H1 (cell line): ENCODE results near the gene PKD2L2. TPM values are rescaled to one million over a fixed set of nuclear protein-coding genes. Genes with fewer than 3 reads are reported as not detected.

Source experiments
- CTCF ChIA-PET: fragments of 300-600 bp; sonication (Branson Sonifier 250); formaldehyde crosslinking; loops from one replicate; lab custom pipeline; 2021; ENCODE audit not compliant: partially characterized antibody; lab: Charles Lee
- POLR2A ChIA-PET: fragments of 300-600 bp; sonication (Branson Sonifier 250); formaldehyde crosslinking; loops from one replicate; lab custom pipeline; 2021; ENCODE audit warnings: inconsistent platforms; ENCODE audit not compliant: partially characterized antibody; lab: Charles Lee
- DNase-seq, 2 experiments: peaks; one replicate each; pipeline versions ENCODE4 v3.0.0 to v3.0.0-alpha.2; 2010 to 2022; ENCODE audit warnings: low spot score in 2 of 2, low read depth in 1 of 2, mixed read lengths in 1 of 2
- FAIRE-seq: peaks from 2 replicates; lab custom pipeline; 2011; peaks lifted over from hg19 to GRCh38; lab: Jason Lieb, UNC
- H2AFZ ChIP-seq: 2 replicates; pipeline ENCODE4 v1.8.1; 2012; ENCODE audit warnings: low read length, inconsistent platforms
- H2AK5ac ChIP-seq: 2 replicates; pipeline ENCODE4 v1.6.1; 2013; ENCODE audit warnings: low read depth, low read length
- H2BK120ac ChIP-seq: replicated peaks from 2 replicates; pipeline ENCODE3; 2013; ENCODE audit warnings: low read depth, low read length, inconsistent platforms
- H2BK12ac ChIP-seq: 2 replicates; pipeline ENCODE4 v1.6.1; 2013; ENCODE audit warnings: low read depth, low read length
- H2BK15ac ChIP-seq: 2 replicates; pipeline ENCODE4 v1.6.1; 2013; ENCODE audit warnings: low read length
- H2BK20ac ChIP-seq: 2 replicates; pipeline ENCODE4 v1.6.1; 2013; ENCODE audit warnings: low read length
- H2BK5ac ChIP-seq: 2 replicates; pipeline ENCODE4 v1.6.1; 2013; ENCODE audit warnings: low read depth, low read length
- H3K14ac ChIP-seq: 2 replicates; pipeline ENCODE4 v1.6.1; 2013; ENCODE audit warnings: inconsistent platforms; ENCODE audit not compliant: insufficient read length
- H3K18ac ChIP-seq: 2 replicates; pipeline ENCODE4 v1.6.1; 2013; ENCODE audit warnings: low read length; ENCODE audit errors: extremely low read depth
- H3K23ac ChIP-seq: 2 replicates; pipeline ENCODE4 v1.6.1; 2013; ENCODE audit warnings: inconsistent platforms; ENCODE audit not compliant: insufficient read length
- H3K23me2 ChIP-seq: 2 replicates; pipeline ENCODE4 v1.6.1; 2013; ENCODE audit warnings: low read depth, low read length
- H3K27ac ChIP-seq: 2 replicates; pipeline ENCODE4 v1.6.1; 2011; ENCODE audit warnings: low read depth, low read length, inconsistent platforms
- H3K27me3 ChIP-seq, 4 experiments: replicated peaks in 1 of 4; 1 replicate in 1 of 4; 2 replicates in 3 of 4; pipeline versions ENCODE4 v1.6.1 to v1.8.1; 2011 to 2013; ENCODE audit warnings: low read length in 3 of 4, mild to moderate bottlenecking in 3 of 4, inconsistent platforms in 2 of 4, mixed read lengths in 2 of 4, moderate library complexity in 1 of 4; ENCODE audit not compliant: control insufficient read depth in 3 of 4, insufficient read depth in 3 of 4; ENCODE audit errors: extremely low read depth in 1 of 4
- H3K36me3 ChIP-seq, 4 experiments: 2 replicates each; pipeline versions ENCODE4 v1.6.1 to v1.8.1; 2011 to 2013; ENCODE audit warnings: mild to moderate bottlenecking in 4 of 4, low read length in 3 of 4, moderate library complexity in 2 of 4, control low read depth in 1 of 4, inconsistent platforms in 1 of 4; ENCODE audit not compliant: insufficient read depth in 4 of 4, control insufficient read depth in 2 of 4
- H3K4ac ChIP-seq: replicated peaks from 2 replicates; pipeline ENCODE3; 2013; ENCODE audit warnings: low read length, low read depth, mixed read lengths, inconsistent platforms; ENCODE audit not compliant: insufficient read length
- H3K4me1 ChIP-seq, 4 experiments: replicated peaks in 1 of 4; 1 replicate in 1 of 4; 2 replicates in 3 of 4; pipeline versions ENCODE4 v1.6.1 to v1.8.1; 2011 to 2013; ENCODE audit warnings: low read length in 3 of 4, inconsistent platforms in 2 of 4, mixed read lengths in 1 of 4; ENCODE audit not compliant: insufficient read depth in 4 of 4, control insufficient read depth in 3 of 4
- H3K4me2 ChIP-seq, 2 experiments: 2 replicates each; pipeline versions ENCODE4 v1.6.1 to v1.8.1; 2011 to 2013; ENCODE audit warnings: low read depth in 2 of 2, low read length in 2 of 2, control low read depth in 1 of 2, inconsistent platforms in 1 of 2, mild to moderate bottlenecking in 1 of 2; ENCODE audit not compliant: insufficient read depth in 1 of 2
- H3K4me3 ChIP-seq, 4 experiments: fragments of 200-600, 300-600 bp in 1 of 4; sonication (generic), shearing (Covaris generic), sonication (Bioruptor Twin) in 1 of 4; 2 replicates each; pipeline versions ENCODE4 v1.5.1 to v1.8.1; 2011 to 2016; ENCODE audit warnings: low read length in 4 of 4, low read depth in 3 of 4, control low read depth in 2 of 4, inconsistent platforms in 2 of 4, mild to moderate bottlenecking in 2 of 4, mixed read lengths in 1 of 4, moderate library complexity in 1 of 4; ENCODE audit not compliant: insufficient read depth in 2 of 4; ENCODE audit errors: extremely low read depth in 1 of 4
- H3K56ac ChIP-seq: replicated peaks from 2 replicates; pipeline ENCODE3; 2013; ENCODE audit warnings: low read depth, mild to moderate bottlenecking, mixed read lengths, low read length, inconsistent platforms; ENCODE audit not compliant: insufficient read length
- H3K79me1 ChIP-seq: 2 replicates; pipeline ENCODE4 v1.6.1; 2013; ENCODE audit warnings: low read depth, low read length, control low read depth
- H3K79me2 ChIP-seq, 2 experiments: 2 replicates each; pipeline versions ENCODE4 v1.6.1 to v1.8.1; 2012 to 2013; ENCODE audit warnings: low read length in 2 of 2, mild to moderate bottlenecking in 2 of 2, inconsistent platforms in 1 of 2; ENCODE audit not compliant: insufficient read depth in 2 of 2, control insufficient read depth in 1 of 2
- H3K9ac ChIP-seq, 4 experiments: replicated peaks in 1 of 4; 1 replicate in 1 of 4; 2 replicates in 3 of 4; pipeline versions ENCODE4 v1.6.1 to v1.8.1; 2011 to 2013; ENCODE audit warnings: low read depth in 3 of 4, low read length in 3 of 4, control low read depth in 2 of 4, mild to moderate bottlenecking in 2 of 4, moderate library complexity in 2 of 4, inconsistent platforms in 1 of 4; ENCODE audit errors: extremely low read depth in 1 of 4
- H3K9me3 ChIP-seq, 2 experiments: 2 replicates each; pipeline versions ENCODE4 v1.6.1 to v1.8.1; 2012 to 2013; ENCODE audit warnings: mild to moderate bottlenecking in 2 of 2, moderate library complexity in 2 of 2, control low read depth in 1 of 2, inconsistent platforms in 1 of 2, low read depth in 1 of 2, low read length in 1 of 2, mixed read lengths in 1 of 2; ENCODE audit not compliant: insufficient read depth in 2 of 2
- H4K20me1 ChIP-seq, 2 experiments: replicated peaks in 1 of 2; 2 replicates each; pipeline versions ENCODE3 to v1.8.1; 2011 to 2013; ENCODE audit warnings: inconsistent platforms in 2 of 2, low read length in 2 of 2, mild to moderate bottlenecking in 1 of 2; ENCODE audit not compliant: insufficient read depth in 2 of 2, control insufficient read depth in 1 of 2
- H4K5ac ChIP-seq: 2 replicates; pipeline ENCODE4 v1.6.1; 2013; ENCODE audit warnings: low read length, low read depth, mixed read lengths, inconsistent platforms; ENCODE audit not compliant: insufficient read length
- H4K8ac ChIP-seq: 2 replicates; pipeline ENCODE4 v1.8.0; 2013; ENCODE audit warnings: mild to moderate bottlenecking, moderate library complexity, low read length, inconsistent platforms; ENCODE audit not compliant: insufficient read depth; ENCODE audit errors: extremely low read depth
- H4K91ac ChIP-seq: replicated peaks from 2 replicates; pipeline ENCODE3; 2013; ENCODE audit warnings: low read length, mixed read lengths, inconsistent platforms; ENCODE audit not compliant: insufficient read length
- CBX8 ChIP-seq: fragments of 300-800, 300-1000 bp; sonication (generic); IDR thresholded peaks from 2 replicates; pipeline ENCODE4 v1.7.1; 2016; ENCODE audit warnings: low read depth, low read length, borderline replicate concordance
- E2F6 ChIP-seq: IDR thresholded peaks from 2 replicates; pipeline ENCODE4 v1.6.1; 2012; ENCODE audit warnings: inconsistent platforms
- MAFK ChIP-seq: IDR thresholded peaks from 2 replicates; pipeline ENCODE4 v1.6.1; 2012; ENCODE audit warnings: low read depth, mild to moderate bottlenecking, improper control_type of control experiment, low read length
- NRF1 ChIP-seq: IDR thresholded peaks from 2 replicates; pipeline ENCODE4 v1.6.1; 2011; ENCODE audit warnings: mild to moderate bottlenecking, low read depth, low read length, improper control_type of control experiment
- POU5F1 ChIP-seq: IDR thresholded peaks from 2 replicates; pipeline ENCODE4 v1.6.1; 2011; ENCODE audit warnings: low read depth, mild to moderate bottlenecking, low read length, moderate library complexity
- RAD21 ChIP-seq, 2 experiments: IDR thresholded peaks in 1 of 2; conservative IDR thresholded peaks in 1 of 2; 2 replicates each; pipeline ENCODE4 v1.6.1; 2011; ENCODE audit warnings: low read depth in 2 of 2, low read length in 2 of 2, improper control_type of control experiment in 1 of 2, inconsistent platforms in 1 of 2, mild to moderate bottlenecking in 1 of 2, moderate library complexity in 1 of 2
- RFX5 ChIP-seq: IDR thresholded peaks from 2 replicates; pipeline ENCODE4 v1.6.1; 2011; ENCODE audit warnings: low read depth, low read length, improper control_type of control experiment, borderline replicate concordance
- RXRA ChIP-seq: IDR thresholded peaks from 2 replicates; pipeline ENCODE4 v1.6.1; 2011; ENCODE audit warnings: low read depth, mild to moderate bottlenecking, low read length, moderate library complexity; ENCODE audit not compliant: insufficient read depth
- SP2 ChIP-seq: IDR thresholded peaks from 2 replicates; pipeline ENCODE4 v1.6.1; 2012; ENCODE audit warnings: mild to moderate bottlenecking, low read length, inconsistent platforms
- USF2 ChIP-seq: IDR thresholded peaks from 2 replicates; pipeline ENCODE4 v1.6.1; 2011; ENCODE audit warnings: low read length, improper control_type of control experiment
- WGBS, 2 experiments: shearing (Covaris generic) in 1 of 2; methylation state at CpG; one replicate each; pipeline versions ENCODE4 v1.1.6 to v1.1.7; 2013 to 2015; ENCODE audit warnings: low lambda C conversion rate in 2 of 2, mixed read lengths in 2 of 2, inconsistent platforms in 1 of 2, low coverage in 1 of 2, missing lambda C conversion rate in 1 of 2; ENCODE audit not compliant: insufficient replicate concordance in 2 of 2, insufficient coverage in 1 of 2, insufficient read length in 1 of 2; ENCODE audit errors: extremely low coverage in 1 of 2, missing lambda C conversion rate in 1 of 2; 5-methylcytosine and 5-hydroxymethylcytosine counted together
- polyA plus RNA-seq, 7 experiments: library from polyadenylated mRNA; depleted of rRNA in 3 of 7; stranded (reverse) in 5 of 7; unstranded in 2 of 7; fragments of >200 nt in 5 of 7; fragments of 200-250 nt in 2 of 7; gene quantifications; 1 replicate in 5 of 7; 2 replicates in 1 of 7; 4 replicates in 1 of 7; pipeline versions ENCODE4 v1.2.1 to v1.2.3, GENCODE V29; 2011 to 2013; ENCODE audit warnings: missing spikeins in 2 of 7, mixed read lengths in 2 of 7
- total RNA-seq: library from RNA; stranded (reverse); fragmentation: NEBNext Ultra II Directional; extraction: Animal tissue kit (Norgen Biotek cat#: 25700); gene quantifications from 2 replicates; pipeline ENCODE4 v1.2.1, GENCODE V29; 2021

PKD2L2 gene
- total and polyA plus RNA-seq, 2 of the 8 experiments (the other 6 are each of a cell fraction or from before 2014, with no cell fraction given), result not detected

DNA sequence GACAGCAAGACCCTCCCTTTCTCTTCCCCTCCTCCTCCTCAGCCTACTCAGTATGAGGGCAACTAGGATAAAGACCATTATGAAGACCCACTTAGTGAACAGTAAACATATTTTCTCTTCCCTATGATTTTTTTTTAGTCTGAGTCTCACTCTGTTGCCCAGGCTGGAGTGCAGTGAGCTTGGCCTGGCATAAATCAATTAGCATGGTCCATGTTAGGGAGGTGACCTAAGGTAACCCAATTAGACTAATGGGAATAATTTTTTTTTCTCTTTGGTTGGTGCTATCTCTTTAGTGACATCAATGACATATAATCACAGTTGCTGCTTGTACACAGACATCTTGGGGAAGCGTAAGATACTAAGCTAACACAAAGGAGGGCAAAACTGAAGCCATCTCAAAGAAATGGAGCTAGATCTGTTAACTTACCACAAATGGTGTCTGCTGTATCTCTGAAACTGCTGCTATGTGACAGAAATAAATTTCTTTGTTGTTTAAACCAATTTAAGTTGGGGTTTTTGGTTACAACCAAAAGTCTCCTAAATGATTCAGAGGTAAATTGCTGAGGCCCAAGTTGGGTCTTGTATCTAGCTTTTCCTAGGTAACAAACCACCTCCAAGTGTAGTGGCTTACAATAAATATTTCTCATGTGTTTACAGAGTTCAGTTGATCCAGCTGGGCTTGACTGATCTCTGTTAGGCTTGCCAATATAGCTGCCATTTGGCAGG lies 13.3 kb downstream of the PKD2L2 start:
- DNase-seq (no peak), FAIRE-seq (no peak)
- Histone ChIP-seq H2AFZ (no peak overlapping the region), H3K36me3 (no peaks in the 10 kb centered on the region), H3K23ac (no peak overlapping the region), H2BK20ac (no peak overlapping the region), H4K5ac (no peak overlapping the region), H3K27me3 (no peaks in the 10 kb centered on the region), H3K9ac (no peak overlapping the region), H3K4me1 (no peaks in the 10 kb centered on the region), H2AK5ac (no peak overlapping the region), H3K27ac (no peak overlapping the region), H3K9me3 (no peaks in the 10 kb centered on the region), H4K20me1 (no peaks in the 10 kb centered on the region), H3K4ac (no peak overlapping the region), H4K91ac (no peak overlapping the region), H3K4me2 (no peak overlapping the region), H2BK15ac (no peak overlapping the region), H3K79me1 (no peaks in the 10 kb centered on the region), H2BK120ac (no peak overlapping the region), H3K79me2 (no peaks in the 10 kb centered on the region), H3K18ac (no peak overlapping the region), H2BK5ac (no peak overlapping the region), H2BK12ac (no peak overlapping the region), H4K8ac (no peak overlapping the region), H3K56ac (no peak overlapping the region), H3K14ac (no peak overlapping the region), H3K23me2 (no peaks in the 10 kb centered on the region), H3K4me3 (no peak overlapping the region)
- POLR2A ChIA-PET, result no interaction called here
- CTCF ChIA-PET, result interaction anchor here (1.0 to 1.2 kb wide), 2 partner anchors 10 to 11 kb away, joined by 3 to 4 read pairs; no protein-coding TSS in a partner anchor
- TF ChIP-seq RAD21 (IDR thresholded peaks at IDR 0.05 in 1 of 2, conservative IDR thresholded peaks at IDR 0.05 in 1 of 2; ENCODE audit: low read depth in 2 of 2, low read length in 2 of 2), result no peak
- TF ChIP-seq MAFK, result no peak
- no peak for TF ChIP-seq NRF1
- TF ChIP-seq RFX5, result no peak
- TF ChIP-seq USF2, result no peak
- TF ChIP-seq CBX8, result no peak
- TF ChIP-seq RXRA, result no peak
- TF ChIP-seq SP2, result no peak
- TF ChIP-seq E2F6, result no peak
- TF ChIP-seq POU5F1, result no peak
- WGBS, 2 experiments, result 96% methylated on average over 1 of the region's 1 CpG; no CpG with 5 or more reads in 1 of the 2 experiments
